NCI-H82 treated with DMSO at 0.1 percent for 48 hours (cell line): Measurements from ENCODE around the gene TCF19.
"Not testable (repeated sequence)": the region's sequence is repeated elsewhere in the genome, so short reads cannot be mapped to it uniquely, and the experiment has no call there.

Source experiments
- DNase-seq: peaks from one replicate; lab custom pipeline; 2025; ENCODE audit not compliant: unreplicated experiment; lab: John Stamatoyannopoulos, UW

Gene TCF19

DNA sequence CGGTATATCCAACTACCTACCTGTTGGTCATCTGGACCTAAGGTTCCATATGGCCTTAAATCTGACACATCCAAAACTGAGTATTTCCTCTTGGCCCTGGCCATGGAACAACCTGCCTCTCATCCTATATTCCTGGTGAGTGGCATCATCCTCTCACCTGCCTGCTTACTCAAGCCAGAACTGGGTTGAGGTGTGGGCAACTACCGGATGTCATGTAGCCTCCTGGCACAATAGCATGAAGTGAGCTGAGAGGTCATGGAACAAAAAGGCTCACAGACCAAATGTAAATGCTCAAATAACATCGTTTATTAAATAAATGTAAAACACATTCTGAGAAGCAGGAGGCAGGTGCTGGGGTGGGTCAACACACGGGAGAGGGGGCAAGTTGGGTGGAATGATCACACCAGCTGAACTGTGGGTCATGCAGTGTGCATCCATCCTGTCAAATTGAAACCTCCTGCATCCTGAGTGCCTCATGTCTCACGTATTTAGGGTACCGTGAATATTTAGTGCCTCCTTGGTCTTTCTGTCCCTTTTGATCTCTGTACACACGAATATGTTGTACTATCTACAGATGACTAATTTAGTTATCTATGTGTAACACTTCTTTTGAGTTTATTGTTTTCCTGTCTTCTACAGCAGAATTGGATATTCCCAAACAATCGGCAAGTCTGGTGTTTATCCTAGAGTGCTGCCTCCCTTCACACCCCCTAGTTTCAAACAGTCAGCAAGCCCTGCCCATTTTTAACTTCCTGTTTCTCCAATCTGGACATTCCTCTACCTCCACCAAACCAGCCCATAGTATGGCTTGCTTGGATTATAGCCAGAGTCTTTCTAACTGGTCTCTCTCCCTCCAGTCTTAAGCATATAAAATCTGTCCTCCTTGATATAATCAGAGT, 20.0 kb downstream of the TCF19 start:
- DNase-seq, result no peak

DNA sequence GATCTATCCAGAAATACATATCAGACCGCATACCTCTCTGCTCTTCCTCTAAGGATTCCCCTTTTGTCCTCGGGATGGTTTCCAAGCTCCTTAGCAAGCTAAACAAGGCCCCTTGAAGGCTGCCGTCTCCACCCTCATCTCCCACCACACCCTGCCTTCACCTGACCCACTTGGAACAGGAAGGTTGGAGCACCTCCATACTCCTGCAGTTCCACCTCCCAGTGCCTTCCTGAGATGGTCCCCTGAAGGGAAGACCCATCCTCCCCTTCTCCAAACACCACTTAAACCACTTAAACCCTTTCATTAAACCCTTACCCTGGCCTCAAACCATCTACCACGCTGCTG, 20.6 kb downstream of the TCF19 start:
- no peak for DNase-seq

DNA sequence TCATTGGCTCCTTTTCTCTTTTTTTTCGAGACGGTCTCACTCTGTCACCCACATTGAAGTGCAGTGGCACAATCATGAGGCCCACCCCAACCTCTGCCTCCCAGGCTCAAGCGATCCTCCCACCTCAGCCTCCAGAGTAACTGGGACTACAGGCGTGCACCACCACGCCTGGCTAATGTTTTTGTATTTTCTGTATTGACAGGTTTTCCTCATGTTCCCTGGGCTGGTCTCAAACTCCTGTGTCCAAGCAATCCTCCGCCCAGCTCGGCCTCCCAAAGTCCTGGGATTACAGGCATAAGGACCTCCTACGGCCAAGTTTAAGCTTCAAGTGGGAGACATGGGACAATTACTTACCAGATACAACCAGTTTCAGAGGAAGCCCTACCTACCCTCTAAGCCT, 21.5 kb downstream of the TCF19 start:
- DNase-seq, result no peak

DNA sequence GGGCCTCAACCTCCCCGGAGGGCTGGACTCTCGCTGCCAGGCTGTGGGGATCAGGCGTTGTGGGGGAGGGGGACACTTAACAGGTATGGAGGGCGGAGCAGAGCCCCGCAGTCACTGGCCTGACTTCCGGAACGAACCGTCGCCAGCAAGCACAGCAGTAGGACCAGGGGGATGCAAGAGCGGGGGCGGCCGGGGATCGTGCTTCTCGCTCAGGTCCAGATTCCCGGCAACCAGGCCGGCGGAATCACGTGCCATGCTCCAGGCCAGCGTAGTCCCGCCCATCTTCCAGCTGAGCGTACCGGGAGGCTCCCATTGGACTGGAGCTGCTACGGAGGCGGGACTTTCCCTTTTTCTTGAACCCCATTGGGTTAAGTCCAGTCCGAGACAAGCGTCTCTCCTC, 22.1 kb downstream of the TCF19 start:
- no peak for DNase-seq

DNA sequence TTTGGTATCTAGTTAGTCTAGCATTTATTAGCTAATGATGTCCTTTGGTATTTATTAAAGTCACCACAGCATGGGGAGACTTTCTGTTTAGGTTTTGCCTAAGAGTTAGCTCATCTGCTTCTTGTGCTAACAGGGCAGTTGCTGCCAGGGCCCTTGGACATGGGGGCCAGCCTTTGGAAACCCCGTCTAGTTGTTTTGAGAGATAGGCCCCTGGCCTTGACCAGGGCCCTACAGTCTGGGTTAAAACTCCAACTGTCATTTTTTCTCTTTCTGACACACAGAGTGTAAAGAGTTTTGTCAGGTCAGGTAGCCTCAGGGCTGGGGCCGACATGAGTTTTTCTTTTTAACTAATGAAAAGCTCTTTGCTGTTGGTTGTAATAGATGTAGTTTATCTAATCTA, 24.9 kb downstream of the TCF19 start:
- DNase-seq, result not testable (repeated sequence)

DNA sequence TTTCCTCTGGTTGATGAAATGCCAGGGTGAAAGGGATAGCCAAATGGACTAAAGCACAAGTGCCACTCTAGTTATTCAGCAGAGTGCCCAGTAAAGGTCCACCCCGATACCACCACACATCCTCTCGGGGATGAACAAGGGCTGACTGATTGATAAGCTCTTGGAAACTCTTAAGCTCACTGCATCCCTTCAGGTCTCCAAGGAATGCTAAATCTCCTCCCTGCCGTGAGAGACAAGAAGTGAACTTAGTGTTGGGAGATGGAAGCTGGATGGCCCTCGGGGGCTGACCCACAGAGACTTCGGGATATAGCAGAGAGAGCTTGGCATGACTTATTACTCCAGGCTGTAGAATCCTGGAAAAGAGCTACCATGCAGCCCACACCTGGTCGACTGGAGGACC, 25.5 kb downstream of the TCF19 start:
- DNase-seq, result not testable (repeated sequence)

DNA sequence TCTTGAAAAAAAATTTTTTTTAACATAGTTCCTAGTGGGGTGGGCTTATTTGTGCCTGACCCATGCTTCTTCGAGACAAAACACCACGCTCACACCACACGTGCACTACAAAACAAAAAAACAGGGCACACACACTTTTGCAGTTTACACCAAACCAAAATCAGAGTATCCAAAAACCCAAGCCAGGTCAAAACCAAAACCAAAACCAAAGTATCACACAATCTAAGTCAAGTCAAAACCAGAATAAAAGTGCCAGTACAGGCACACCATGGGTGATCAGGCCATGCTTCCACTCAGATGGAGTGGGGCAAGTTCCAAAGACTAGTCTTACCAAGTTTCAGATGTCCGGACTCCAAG, 27.3 kb downstream of the TCF19 start:
- not testable (repeated sequence) for DNase-seq

DNA sequence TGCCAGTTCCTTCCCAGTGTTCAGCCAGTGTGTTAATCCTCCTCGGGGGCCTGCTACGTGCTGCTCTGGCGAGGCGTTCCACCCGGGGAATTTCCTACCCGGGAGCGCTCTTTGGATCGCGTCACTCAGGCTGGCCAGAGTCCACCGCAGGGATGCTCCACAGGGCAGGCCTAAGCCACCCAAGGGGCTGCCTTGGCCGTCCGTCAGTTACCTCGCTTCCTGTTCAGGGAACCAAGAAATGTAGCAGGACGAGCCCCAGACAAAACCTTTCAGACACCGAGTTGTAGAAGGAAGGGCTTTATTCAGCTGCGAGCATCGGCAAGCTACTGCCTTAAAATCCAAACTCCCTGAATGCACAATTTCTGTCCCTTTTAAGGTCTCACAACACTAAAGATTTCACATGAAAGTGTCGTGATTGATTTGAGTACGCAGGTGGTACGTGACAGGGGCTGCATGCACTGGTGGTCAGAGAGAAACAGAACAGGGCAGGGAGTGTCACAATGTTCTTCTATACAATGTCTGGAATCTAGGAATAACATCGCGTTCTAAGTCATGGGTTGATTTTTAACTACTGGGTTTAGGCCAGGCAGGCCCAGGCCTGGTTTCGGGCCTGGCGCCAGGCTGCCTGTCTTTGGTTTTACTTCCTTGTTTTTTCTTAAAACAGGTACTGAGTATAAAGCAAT, 27.8 kb downstream of the TCF19 start:
- no peak for DNase-seq

DNA sequence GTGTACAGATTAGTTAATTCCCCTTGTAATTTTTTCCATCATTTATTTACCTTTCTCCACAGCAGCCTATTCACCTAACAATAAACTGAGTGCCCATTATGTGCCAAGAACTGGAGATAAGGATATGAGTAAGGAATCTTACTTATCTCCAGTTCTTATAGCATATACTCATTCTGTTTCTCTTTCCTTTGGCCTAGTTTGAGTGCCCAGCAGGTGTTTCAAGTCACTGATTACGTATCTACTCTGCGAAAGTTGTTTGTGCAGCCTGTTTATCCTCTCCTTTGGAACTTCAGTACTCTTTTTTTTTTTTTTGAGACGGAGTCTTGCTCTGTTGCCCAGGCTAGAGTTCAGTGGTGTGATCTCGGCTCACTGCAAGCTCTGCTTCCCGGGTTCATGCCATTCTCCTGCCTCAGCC, 29.4 kb downstream of the TCF19 start:
- DNase-seq, result no peak

DNA sequence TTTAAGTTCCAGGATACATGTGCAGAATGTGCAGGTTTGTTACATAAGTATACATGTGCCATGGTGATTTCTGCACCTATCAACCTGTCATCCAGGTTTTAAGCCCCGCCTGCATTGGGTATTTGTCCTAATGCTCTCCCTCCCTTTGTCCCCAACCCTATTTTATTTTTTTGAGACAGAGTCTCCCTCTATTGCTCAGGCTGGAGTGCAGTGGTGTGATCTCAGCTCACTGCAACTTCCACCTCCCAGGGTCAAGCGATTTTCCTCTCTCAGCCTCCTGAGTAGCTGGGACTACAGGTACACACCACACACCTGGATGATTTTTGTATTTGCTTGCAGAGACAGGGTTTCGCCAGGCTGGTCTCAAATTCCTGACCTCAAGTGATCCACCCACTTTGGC, 30.8 kb downstream of the TCF19 start:
- not testable (repeated sequence) for DNase-seq

DNA sequence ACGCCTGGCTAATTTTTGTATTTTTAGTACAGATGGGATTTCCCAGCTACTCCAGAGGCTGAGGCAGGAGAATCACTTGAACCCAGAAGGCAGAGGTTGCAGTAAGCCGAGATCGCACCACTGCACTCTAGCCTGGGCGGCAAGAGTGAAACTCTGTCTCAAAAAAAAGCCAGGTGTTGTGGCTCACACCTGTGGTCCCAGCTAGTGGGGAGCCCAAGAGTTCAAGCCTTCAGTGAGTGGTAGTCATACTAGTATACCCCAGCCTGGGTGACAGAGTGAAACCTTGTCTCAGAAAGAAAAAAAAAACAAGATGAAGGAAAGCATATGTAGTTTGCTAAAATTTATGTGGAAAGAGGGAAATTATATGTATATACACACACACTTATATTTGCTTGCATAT, 32.1 kb downstream of the TCF19 start:
- no peak for DNase-seq

DNA sequence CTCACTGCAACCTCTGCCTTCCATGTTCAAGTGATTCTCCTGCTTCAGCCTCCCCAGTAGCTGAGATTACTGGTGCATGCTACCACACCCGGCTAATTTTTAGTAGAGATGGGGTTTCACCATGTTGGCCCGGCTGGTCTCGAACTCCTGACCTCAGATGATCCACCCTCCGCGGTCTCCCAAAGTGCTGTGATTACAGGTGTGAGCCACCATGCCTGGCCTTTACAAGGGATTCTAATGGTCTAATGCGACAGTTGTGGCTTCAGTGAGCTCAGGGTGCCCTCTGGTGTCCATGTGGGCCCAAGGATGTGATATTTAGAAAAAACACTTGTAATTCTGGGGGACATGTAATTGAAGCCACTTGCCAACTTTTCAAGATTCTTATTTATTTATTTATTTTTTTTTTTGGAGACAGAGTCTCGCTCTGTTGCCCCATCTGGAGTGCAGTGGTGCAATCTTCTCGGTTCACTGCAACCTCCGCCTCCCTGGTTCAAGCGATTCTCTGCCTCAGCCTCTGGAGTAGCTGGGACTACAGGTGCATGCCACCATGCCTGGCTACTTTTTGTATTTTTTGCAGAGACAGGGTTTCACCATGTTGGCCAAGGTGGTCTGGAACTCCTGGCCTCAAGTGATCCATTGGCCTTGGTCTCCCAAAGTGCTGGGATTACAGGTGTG, 34.2 kb downstream of the TCF19 start:
- peak; percentile 21 for DNase-seq

DNA sequence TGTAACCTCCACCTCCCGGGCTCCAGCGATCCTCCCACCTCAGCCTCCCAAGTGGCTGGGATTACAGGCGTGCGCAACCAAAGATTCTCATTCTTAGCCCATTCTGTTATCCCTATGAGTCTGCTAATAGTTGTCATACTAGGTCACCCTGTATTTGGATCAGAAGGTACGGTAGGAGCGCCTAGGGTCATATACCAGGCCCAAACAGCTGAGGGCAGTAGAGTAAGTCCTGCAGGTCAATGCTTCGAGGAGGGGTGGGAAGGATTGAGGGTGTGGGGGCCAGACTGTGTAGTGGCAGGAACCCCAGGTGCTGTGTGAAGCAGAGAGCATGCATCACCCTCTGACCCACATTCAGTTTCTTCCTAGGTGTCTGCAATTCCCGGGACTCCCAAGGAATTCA, 34.8 kb downstream of the TCF19 start:
- no peak for DNase-seq

DNA sequence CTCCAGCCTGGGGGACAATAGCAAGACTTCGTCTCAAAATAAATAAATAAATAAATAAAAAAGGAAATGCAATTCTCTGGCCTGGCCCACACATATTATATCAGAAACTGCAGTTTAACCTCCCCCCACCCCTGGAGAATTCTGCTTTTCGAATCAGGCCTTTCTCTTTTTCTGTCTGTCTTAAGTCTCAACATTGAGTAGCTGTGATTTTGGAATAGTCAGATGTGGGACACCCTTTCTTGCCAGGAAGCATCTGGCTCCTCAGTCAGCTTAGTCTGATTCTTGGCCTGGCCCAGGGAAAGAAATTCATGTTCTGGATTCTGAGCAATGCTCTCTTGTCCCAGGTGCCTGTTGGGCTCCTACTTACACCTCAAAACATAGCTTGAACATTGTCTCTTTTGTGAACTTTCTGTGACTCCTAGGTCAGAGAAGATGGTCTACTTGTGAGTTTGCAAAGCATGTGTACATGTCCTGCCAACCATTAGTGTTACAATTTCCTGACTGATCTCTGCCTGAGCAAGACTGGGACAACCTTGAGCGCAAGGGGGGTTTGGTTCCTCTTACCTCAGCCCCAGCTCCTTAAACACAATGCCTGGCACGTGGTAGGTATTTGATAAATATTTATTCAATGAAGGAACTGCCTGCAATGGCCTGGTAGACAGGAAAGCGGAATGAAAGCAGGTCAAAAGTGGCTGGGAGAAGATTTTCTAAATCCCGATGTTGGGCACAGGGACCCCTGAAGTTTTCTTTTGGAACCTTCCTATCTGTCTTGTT, 35.9 kb downstream of the TCF19 start:
- DNase-seq, result no peak

DNA sequence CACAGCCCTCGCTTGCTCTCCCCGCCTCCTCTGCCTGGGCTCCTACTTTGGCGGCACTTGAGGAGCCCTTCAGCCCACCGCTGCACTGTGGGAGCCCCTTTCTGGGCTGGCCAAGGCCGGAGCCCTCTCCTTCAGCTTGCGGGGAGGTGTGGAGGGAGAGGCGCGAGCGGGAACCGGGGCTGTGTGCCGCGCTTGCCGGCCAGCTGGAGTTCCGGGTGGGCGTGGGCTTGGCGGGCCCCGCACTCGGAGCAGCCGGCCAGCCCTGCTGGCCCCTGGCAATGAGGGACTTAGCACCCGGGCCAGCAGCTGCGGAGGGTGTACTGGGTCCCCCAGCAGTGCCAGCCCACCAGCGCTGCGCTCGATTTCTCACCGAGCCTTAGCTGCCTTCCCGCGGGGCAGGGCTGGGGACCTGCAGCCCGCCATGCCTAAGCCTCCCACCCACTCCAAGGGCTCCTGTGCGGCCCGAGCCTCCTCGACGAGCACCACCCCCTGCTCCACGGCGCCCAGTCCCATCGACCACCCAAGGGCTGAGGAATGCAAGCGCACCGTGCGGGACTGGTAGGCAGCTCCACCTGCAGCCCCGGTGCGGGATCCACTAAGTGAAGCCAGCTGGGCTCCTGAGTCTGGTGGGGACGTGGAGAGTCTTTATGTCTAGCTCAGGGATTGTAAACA, 37.1 kb downstream of the TCF19 start:
- DNase-seq, result not testable (repeated sequence)

DNA sequence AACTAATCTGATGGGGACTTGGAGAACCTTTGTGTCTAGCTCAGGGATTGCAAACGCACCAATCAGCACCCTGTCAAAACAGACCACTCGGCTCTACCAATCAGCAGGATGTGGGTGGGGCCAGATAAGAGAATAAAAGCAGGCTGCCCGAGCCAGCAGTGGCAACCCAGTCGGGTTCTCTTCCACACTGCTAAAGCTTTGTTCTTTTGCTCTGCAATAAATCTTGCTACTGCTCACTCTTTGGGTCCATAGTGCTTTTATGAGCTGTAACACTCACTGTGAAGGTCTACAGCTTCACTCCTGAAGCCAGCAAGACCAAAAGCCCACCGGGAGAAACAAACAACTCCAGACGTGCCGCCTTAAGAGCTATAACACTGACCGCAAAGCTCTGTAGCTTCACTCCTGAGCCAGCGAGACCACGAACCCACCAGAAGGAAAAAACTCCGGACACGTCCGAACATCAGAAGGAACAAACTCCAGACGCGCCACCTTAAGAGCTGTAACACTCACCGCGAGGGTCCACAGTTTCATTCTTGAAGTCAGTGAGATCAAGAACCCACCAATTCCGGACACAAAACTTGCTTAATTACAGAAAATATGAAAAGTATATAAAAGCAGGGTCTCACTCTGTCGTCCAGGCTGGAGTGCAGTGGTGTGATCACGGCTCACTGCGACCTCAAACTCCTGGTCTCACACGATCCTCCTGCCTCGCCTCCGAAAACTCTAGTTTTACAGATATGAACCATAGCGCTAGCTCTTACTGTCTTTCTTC, 38.0 kb downstream of the TCF19 start:
- not testable (repeated sequence) for DNase-seq

DNA sequence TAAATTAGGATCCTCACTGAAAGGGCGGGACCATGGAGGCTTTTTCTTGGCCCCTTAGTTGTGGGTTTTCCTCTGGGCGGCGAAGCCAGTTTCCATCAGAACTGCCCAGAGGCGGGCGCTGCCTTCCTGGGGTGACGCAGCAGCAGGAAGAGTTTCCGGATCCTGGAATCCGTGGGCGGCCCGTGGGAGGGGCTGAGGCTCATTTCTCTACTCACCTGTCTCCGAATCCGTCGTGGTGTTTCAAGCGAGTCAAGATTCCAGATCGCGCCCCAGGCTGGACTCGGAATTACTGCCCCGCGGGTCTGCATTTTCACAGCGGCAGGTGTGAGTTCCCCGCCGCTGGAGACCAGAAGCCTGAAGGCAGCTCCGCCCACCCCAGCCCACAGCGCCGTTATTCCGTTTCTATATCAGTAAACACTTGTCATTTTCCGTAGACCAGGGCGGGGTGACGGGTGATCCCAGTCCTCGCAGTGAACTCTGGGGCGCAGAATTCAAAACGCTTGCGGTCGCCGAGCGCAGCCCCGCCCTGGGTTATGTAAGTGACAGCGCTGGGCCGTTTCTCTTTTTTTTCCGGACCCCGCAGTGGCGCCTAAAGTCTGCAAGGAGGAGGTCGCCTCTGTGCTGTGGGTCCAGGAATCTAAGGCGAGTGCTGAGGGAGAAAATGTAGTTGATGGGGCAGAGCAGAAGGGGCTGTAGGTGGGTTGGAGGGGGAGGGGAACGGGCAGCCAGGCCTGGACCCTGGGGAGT, 39.3 kb downstream of the TCF19 start:
- peak; percentile 15 for DNase-seq

DNA sequence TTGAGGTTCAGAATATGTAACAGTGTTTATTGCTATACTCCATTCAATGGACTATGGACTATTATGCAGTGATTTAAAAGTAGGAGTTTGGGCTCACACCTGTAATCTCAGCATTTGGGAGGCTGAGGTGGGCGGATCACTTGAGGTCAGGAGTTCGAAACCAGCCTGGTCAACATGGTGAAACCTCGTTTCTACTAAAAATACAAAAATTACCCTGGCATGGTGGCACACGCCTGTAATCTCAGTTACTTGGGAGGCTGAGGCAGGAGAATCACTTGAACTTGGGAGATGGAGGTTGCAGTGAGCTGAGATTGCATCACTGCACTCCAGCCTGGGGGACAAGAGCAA, 40.7 kb downstream of the TCF19 start:
- not testable (repeated sequence) for DNase-seq
